Kidney (tissue), 14 donors: ENCODE results near the gene ACTN4. TPM values are rescaled to one million over a fixed set of nuclear protein-coding genes. Genes with fewer than 3 reads are reported as not detected.

Experiments used
- DNase-seq, 5 donors: peaks; one replicate each; pipeline ENCODE4 v3.0.0-alpha.2; 2013 to 2020
- FAIRE-seq: peaks from 2 replicates; lab custom pipeline; 2012; peaks lifted over from hg19 to GRCh38; lab: Jason Lieb, UNC
- H3K27ac ChIP-seq, 2 donors: one replicate each; pipeline ENCODE4 v1.7.0; 2013; ENCODE audit warnings: low read depth in 2 of 2, low read length in 2 of 2, inconsistent platforms in 1 of 2
- H3K27me3 ChIP-seq: one replicate; pipeline ENCODE4 v1.7.1; 2013; ENCODE audit warnings: low read length, inconsistent platforms; ENCODE audit not compliant: control insufficient read depth, insufficient read depth
- H3K36me3 ChIP-seq, 3 donors: one replicate each; pipeline versions ENCODE4 v1.7.0 to v1.7.1; 2013; ENCODE audit warnings: low read length in 3 of 3, control low read depth in 1 of 3, inconsistent platforms in 1 of 3; ENCODE audit not compliant: insufficient read depth in 3 of 3, control insufficient read depth in 2 of 3
- H3K4me1 ChIP-seq, 3 donors: one replicate each; pipeline versions ENCODE4 v1.7.0 to v1.7.1; 2013; ENCODE audit warnings: low read length in 3 of 3, inconsistent platforms in 1 of 3, low read depth in 1 of 3; ENCODE audit not compliant: control insufficient read depth in 2 of 3, insufficient read depth in 2 of 3
- H3K4me3 ChIP-seq, 3 donors: one replicate each; pipeline versions ENCODE4 v1.7.0 to v1.8.1; 2013; ENCODE audit warnings: low read length in 3 of 3, control low read depth in 1 of 3, inconsistent platforms in 1 of 3
- H3K9ac ChIP-seq, 3 donors: one replicate each; pipeline versions ENCODE4 v1.7.0 to v1.7.1; 2013; ENCODE audit warnings: low read length in 3 of 3, control low read depth in 1 of 3, inconsistent platforms in 1 of 3
- H3K9me3 ChIP-seq, 3 donors: one replicate each; pipeline versions ENCODE4 v1.7.0 to v1.7.1; 2013; ENCODE audit warnings: low read length in 3 of 3, control low read depth in 1 of 3, inconsistent platforms in 1 of 3; ENCODE audit not compliant: control insufficient read depth in 2 of 3, insufficient read depth in 1 of 3
- intact Hi-C: fragments of 100-400 bp; cut with DNase I; formaldehyde crosslinking; loops from one replicate; pipeline ENCODE4 v1.11.1; 2022
- polyA plus RNA-seq: library from polyadenylated mRNA; stranded (reverse); fragments of 350-450 nt; fragmentation: Illumina TruSeq; extraction: RNeasy Lipid Tissue Mini Kit (QIAGEN cat#74804); gene quantifications from one replicate; pipeline ENCODE4 v1.2.3, GENCODE V29; 2014; ENCODE audit warnings: low read depth, low replicate concordance; ENCODE audit not compliant: insufficient read depth
- total RNA-seq: library from RNA; stranded (reverse); fragmentation: NEBNext Ultra II Directional; extraction: Animal tissue kit (Norgen Biotek cat#: 25700); gene quantifications from one replicate; pipeline ENCODE4 v1.2.1, GENCODE V29; 2021
- TF ChIP-seq, protein P1 (sequence below): IDR thresholded peaks from 3 replicates; pipeline ENCODE4 v1.5.1; 2012; ENCODE audit warnings: mild to moderate bottlenecking, moderate library complexity, borderline replicate concordance; ENCODE audit not compliant: insufficient read depth; ENCODE audit errors: extremely low read depth
- donor health status: control.
- donor health status: control.
- donor health status: control.
- donor health status: control.
- donor health status: control.
- donor health status: DM: yes; HTN: yes; CAD: no.
- donor health status: Normal renal cell carcinoma (clear cell type).

ACTN4 gene
- total and polyA plus RNA-seq, 2 donors from 2014 or later: 231 to 606 TPM

DNA sequence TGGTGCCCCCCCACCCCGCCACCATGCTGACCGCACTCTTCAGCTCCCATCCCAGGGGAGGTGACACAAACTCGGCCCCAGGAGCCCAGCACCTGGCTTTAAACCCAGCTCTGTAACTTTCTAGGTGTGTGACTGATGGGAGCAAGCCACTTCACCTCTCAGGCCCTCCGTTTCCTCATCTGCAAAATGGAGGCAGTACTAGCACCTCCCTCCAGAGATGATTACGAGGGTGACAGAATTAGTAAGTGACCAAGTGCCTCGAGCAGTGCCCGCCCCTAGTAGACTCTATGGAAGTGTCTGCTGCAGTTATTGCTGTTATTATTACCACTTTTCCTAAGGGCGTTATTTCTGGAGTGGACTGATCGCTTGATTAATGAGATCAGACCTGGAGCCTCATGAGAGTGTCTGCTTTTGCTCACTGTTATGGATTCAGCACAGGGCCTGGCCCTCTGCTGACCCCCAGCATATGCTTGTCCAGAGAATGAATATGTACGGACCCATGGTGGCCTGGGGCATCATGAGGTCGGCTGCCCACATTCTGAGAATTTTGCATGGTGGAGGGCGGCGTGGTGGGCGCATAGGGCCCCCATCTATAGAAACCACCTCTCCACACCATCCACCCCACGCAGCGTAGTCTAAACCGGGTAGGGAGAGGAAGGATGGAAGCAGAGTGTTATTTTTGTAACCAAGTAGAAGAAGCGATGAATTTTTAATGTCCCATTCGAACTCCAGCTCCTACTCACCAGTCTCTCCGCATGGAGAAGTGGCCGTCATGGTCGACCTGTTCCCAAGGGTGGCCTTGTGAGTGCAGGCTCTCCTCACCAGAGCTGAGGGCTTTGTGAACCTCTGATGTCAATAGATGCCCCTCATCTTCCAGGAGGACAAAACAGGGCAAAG lies 48.6 kb downstream of the ACTN4 start:
- H3K4me1 ChIP-seq: peaks cover 2 to 85% (median 81%) of the 10 kb centered on the region in 3 donors
- H3K9me3 ChIP-seq: no peaks in the 10 kb centered on the region
- peak overlapping the region in 2 of 3 donors; percentile 17 to 83 for H3K9ac ChIP-seq
- H3K27me3 ChIP-seq: no peaks in the 10 kb centered on the region
- no peak overlapping the region for H3K4me3 ChIP-seq
- FAIRE-seq: no peak
- intact Hi-C loops: no loop called here
- peak in 2 of 5 donors; percentile 67 to 75 for DNase-seq
- H3K27ac ChIP-seq: peak overlapping the region; percentile 96 to 98
- H3K36me3 ChIP-seq: peaks cover 0 to 23% (median 3%) of the 10 kb centered on the region in 3 donors
- TF ChIP-seq, protein P1, sequence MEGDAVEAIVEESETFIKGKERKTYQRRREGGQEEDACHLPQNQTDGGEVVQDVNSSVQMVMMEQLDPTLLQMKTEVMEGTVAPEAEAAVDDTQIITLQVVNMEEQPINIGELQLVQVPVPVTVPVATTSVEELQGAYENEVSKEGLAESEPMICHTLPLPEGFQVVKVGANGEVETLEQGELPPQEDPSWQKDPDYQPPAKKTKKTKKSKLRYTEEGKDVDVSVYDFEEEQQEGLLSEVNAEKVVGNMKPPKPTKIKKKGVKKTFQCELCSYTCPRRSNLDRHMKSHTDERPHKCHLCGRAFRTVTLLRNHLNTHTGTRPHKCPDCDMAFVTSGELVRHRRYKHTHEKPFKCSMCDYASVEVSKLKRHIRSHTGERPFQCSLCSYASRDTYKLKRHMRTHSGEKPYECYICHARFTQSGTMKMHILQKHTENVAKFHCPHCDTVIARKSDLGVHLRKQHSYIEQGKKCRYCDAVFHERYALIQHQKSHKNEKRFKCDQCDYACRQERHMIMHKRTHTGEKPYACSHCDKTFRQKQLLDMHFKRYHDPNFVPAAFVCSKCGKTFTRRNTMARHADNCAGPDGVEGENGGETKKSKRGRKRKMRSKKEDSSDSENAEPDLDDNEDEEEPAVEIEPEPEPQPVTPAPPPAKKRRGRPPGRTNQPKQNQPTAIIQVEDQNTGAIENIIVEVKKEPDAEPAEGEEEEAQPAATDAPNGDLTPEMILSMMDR: no peak

DNA sequence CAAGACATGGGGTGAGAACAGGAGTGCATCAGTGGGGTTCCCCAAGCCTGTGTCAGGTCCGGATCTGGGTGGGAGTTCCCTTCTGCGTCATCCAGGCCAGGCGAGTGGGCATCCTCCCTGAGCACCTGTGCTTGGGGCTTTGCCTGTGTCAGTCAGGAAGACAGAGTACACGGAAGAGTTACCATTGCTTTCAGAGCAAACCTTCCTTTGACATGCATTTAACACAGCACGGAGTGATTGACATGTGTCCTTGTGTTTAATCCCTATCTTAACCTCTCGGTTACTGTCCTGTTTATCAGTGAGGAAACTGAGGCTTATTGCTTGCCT lies 49.2 kb downstream of the ACTN4 start:
- Histone ChIP-seq H3K9ac (peak overlapping the region in 1 of 3 donors; percentile 83), H3K4me3 (no peak overlapping the region), H3K27ac (peak overlapping the region; percentile 96 to 98), H3K9me3 (no peaks in the 10 kb centered on the region), H3K4me1 (peaks cover 2 to 90% (median 83%) of the 10 kb centered on the region in 3 donors), H3K27me3 (no peaks in the 10 kb centered on the region), H3K36me3 (peaks cover 0 to 29% (median 6%) of the 10 kb centered on the region in 3 donors)
- FAIRE-seq (no peak), DNase-seq (no peak)
- TF ChIP-seq, protein P1: no peak
- intact Hi-C loops: no loop called here

DNA sequence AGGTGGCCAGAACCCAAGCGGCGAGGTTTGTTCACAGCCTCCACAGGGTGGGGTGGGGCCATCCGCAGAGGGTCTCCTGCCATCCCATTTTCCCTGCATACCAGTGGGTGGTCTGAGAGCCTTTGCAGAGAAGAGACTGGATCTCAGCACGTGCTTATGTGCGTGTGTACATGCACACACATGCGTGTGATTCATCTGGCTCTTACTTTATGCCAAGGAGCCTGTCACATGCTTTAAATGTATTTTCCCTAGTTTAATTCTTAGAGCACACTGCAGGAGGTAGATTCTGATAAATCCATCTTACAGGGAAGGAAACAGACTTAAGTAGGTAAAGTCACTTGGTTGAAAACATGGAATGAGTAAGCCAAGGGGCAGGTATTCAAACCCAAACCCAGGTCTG lies 49.7 kb downstream of the ACTN4 start:
- intact Hi-C loops: no loop called here
- FAIRE-seq (no peak), DNase-seq (no peak)
- H3K9me3 ChIP-seq: no peaks in the 10 kb centered on the region
- peaks cover 0 to 34% (median 6%) of the 10 kb centered on the region in 3 donors for H3K36me3 ChIP-seq
- peak overlapping the region in 1 of 3 donors; percentile 83 for H3K9ac ChIP-seq
- H3K27me3 ChIP-seq: no peaks in the 10 kb centered on the region
- TF ChIP-seq, protein P1: no peak
- peak overlapping the region; percentile 96 to 98 for H3K27ac ChIP-seq
- H3K4me3 ChIP-seq: no peak overlapping the region
- peaks cover 2 to 88% (median 83%) of the 10 kb centered on the region in 3 donors for H3K4me1 ChIP-seq
